Nephron (organoid): ENCODE measurements around the gene FRMD1.

ENCODE experiments used
- H3K27ac Mint-ChIP-seq, 3 experiments: 2 replicates each; pipeline ENCODE4 v1.8.0; 2020; ENCODE audit warnings: mixed read lengths in 3 of 3, mild to moderate bottlenecking in 2 of 3, moderate library complexity in 1 of 3
- H3K27me3 Mint-ChIP-seq: 2 replicates; pipeline ENCODE4 v1.8.0; 2021; ENCODE audit warnings: low read depth, mild to moderate bottlenecking, moderate library complexity, mixed read lengths
- H3K36me3 Mint-ChIP-seq: 2 replicates; pipeline ENCODE4 v1.8.0; 2020; ENCODE audit warnings: low read depth, mixed read lengths
- H3K4me1 Mint-ChIP-seq: 2 replicates; pipeline ENCODE4 v1.8.0; 2020; ENCODE audit warnings: mixed read lengths
- H3K4me3 Mint-ChIP-seq, 3 experiments: 2 replicates each; pipeline ENCODE4 v1.8.0; 2020; ENCODE audit warnings: mild to moderate bottlenecking in 3 of 3, mixed read lengths in 3 of 3, moderate library complexity in 2 of 3
- H3K9me3 Mint-ChIP-seq: 2 replicates; pipeline ENCODE4 v1.8.0; 2020; ENCODE audit warnings: mixed read lengths
- TF ChIP-seq, protein P1 (sequence below), 3 experiments: fragments of 200-600 bp; sonication (generic); IDR thresholded peaks; one replicate each; pipeline ENCODE4 v1.5.0; 2021; ENCODE audit warnings: antibody characterized with exemption in 3 of 3; ENCODE audit not compliant: unreplicated experiment in 3 of 3

Gene FRMD1

GRCh38 chr6:168086616-168087015, 7.6 kb upstream of the FRMD1 start:
- peaks cover 8% of the 10 kb centered on the region for H3K27me3 Mint-ChIP-seq
- H3K36me3 Mint-ChIP-seq: no peaks in the 10 kb centered on the region
- H3K9me3 Mint-ChIP-seq: no peaks in the 10 kb centered on the region
- peaks cover 70% of the 10 kb centered on the region for H3K4me1 Mint-ChIP-seq
- peak overlapping the region in 1 of 3 experiments; percentile 7 for H3K4me3 Mint-ChIP-seq
- TF ChIP-seq, protein P1, sequence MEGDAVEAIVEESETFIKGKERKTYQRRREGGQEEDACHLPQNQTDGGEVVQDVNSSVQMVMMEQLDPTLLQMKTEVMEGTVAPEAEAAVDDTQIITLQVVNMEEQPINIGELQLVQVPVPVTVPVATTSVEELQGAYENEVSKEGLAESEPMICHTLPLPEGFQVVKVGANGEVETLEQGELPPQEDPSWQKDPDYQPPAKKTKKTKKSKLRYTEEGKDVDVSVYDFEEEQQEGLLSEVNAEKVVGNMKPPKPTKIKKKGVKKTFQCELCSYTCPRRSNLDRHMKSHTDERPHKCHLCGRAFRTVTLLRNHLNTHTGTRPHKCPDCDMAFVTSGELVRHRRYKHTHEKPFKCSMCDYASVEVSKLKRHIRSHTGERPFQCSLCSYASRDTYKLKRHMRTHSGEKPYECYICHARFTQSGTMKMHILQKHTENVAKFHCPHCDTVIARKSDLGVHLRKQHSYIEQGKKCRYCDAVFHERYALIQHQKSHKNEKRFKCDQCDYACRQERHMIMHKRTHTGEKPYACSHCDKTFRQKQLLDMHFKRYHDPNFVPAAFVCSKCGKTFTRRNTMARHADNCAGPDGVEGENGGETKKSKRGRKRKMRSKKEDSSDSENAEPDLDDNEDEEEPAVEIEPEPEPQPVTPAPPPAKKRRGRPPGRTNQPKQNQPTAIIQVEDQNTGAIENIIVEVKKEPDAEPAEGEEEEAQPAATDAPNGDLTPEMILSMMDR (IDR thresholded peaks at IDR 0.05; ENCODE audit: unreplicated experiment in 3 of 3): no peak
- peak overlapping the region; percentile 9 to 100 (median 99) for H3K27ac Mint-ChIP-seq

DNA sequence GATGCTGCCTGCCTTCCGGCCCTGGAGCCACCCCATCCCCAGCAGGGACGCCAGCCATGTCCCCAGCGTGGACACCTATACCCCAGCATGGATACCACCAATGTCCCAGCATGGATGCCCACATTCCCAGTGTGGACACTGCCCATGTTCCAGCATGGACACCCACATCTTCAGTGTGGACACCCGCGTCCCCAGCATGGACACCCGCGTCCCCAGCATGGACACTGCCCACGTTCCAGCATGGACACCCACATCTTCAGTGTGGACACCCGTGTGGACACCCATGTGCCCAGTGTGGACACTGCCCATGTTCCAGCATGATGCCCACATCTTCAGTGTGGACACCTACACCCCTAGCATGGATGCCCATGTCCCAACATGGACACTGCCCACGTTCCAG, 7.1 kb upstream of the FRMD1 start:
- TF ChIP-seq, protein P1 (IDR thresholded peaks at IDR 0.05; ENCODE audit: unreplicated experiment in 3 of 3): no peak
- Mint-ChIP-seq H3K27ac (no peak overlapping the region), H3K9me3 (no peaks in the 10 kb centered on the region), H3K36me3 (no peaks in the 10 kb centered on the region), H3K4me1 (peaks cover 70% of the 10 kb centered on the region), H3K4me3 (no peak overlapping the region), H3K27me3 (peaks cover 8% of the 10 kb centered on the region)

- H3K27me3 Mint-ChIP-seq: peaks cover 4% of the 10 kb centered on the region
- TF ChIP-seq, protein P1 (IDR thresholded peaks at IDR 0.05; ENCODE audit: unreplicated experiment in 3 of 3): no peak
- no peaks in the 10 kb centered on the region for H3K36me3 Mint-ChIP-seq
- H3K4me3 Mint-ChIP-seq: no peak overlapping the region
- H3K4me1 Mint-ChIP-seq: peaks cover 64% of the 10 kb centered on the region
- no peaks in the 10 kb centered on the region for H3K9me3 Mint-ChIP-seq
- peak overlapping the region in 2 of 3 experiments; percentile 70 to 86 for H3K27ac Mint-ChIP-seq
These were observed 5.6 kb upstream of the FRMD1 start for GRCh38 chr6:168084465-168085160.

DNA sequence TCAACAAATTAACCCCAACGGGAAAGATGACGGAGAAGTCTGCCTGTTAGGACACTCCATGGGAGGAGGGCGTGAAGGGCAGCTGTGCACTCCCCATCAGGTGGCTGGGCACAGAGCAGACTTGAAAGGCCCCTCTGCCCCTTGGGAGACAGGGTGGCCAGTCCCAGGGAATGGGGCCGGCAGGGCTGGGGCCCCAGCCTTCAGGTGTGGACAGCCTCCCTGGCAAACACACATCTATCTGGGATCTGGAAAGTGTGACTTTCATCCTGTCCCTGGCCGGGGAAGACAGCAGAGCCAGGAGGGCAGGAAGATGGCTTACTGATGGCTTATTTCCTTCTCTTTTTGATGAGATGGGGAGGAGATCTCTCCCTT, 4.5 kb upstream of the FRMD1 start:
- Mint-ChIP-seq H3K27ac (peak overlapping the region in 2 of 3 experiments; percentile 70 to 86), H3K27me3 (peaks cover 4% of the 10 kb centered on the region), H3K9me3 (no peaks in the 10 kb centered on the region), H3K36me3 (no peaks in the 10 kb centered on the region), H3K4me3 (no peak overlapping the region), H3K4me1 (peaks cover 55% of the 10 kb centered on the region)
- TF ChIP-seq, protein P1 (IDR thresholded peaks at IDR 0.05; ENCODE audit: unreplicated experiment in 3 of 3): no peak

GRCh38 chr6:168082860-168083513, 4.0 kb upstream of the FRMD1 start:
- TF ChIP-seq, protein P1 (IDR thresholded peaks at IDR 0.05; ENCODE audit: unreplicated experiment in 3 of 3): no peak
- Mint-ChIP-seq H3K27ac (peak overlapping the region in 2 of 3 experiments; percentile 50 to 86), H3K4me1 (peaks cover 53% of the 10 kb centered on the region), H3K9me3 (no peaks in the 10 kb centered on the region), H3K36me3 (no peaks in the 10 kb centered on the region), H3K27me3 (peaks cover 4% of the 10 kb centered on the region), H3K4me3 (no peak overlapping the region)
